HG03060 (cell line): ENCODE measurements around the gene MIGA2.
"Not testable (repeated sequence)": the region's sequence is repeated elsewhere in the genome, so short reads cannot be mapped to it uniquely, and the experiment has no call there.

Source experiments
- ATAC-seq: cut with Tn5 transposase; IDR thresholded peaks from one replicate; pipeline ENCODE4 v1.9.1; 2021; ENCODE audit warnings: low read depth, moderate number of reproducible peaks; ENCODE audit not compliant: unreplicated experiment

The MIGA2 gene

DNA sequence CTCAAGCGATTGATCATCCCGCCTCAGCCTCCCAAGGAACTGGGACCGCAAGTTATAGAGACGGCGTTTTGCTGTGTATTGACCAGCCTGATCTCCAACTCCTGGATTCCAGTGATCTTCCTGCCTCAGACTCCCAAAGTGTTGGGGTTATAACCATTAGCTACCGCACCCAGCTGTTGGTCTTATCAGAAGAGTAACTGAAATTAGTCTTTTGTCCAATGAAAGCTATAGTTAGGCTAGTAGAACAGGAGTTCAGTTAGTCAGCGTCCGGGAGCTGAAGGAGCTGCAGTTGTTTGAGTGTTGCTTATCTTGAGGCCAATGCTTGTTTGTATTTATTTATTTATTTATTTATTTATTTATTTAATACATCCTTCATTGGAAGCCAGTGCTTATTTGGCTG is 3.2 kb upstream of the MIGA2 start:
- no peak for ATAC-seq

DNA sequence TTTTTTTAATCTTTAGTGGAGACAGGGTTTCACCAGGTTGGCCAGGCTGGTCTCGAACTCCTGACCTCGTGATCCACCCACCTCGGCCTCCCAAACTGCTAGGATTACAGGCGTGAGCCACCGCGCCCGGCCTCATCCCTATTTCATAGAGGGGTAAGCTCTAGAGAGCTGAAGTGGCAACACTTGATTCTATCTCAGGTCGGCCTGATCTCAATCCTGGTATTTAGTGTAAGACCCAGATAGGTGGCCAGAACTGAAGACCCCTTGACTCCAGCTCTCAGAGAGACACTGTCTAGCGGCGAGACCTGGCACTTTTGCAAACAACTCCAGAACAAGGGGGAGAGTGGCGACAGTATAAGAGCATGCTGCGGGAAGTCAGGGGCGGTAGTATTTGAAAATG is 588 bp upstream of the MIGA2 start:
- not testable (repeated sequence) for ATAC-seq

GRCh38 chr9:129036923-129037766 is 719 bp downstream of the MIGA2 start:
- no peak for ATAC-seq

- no peak for ATAC-seq
These were observed 1.3 kb downstream of the MIGA2 start for GRCh38 chr9:129037767-129038098.

DNA sequence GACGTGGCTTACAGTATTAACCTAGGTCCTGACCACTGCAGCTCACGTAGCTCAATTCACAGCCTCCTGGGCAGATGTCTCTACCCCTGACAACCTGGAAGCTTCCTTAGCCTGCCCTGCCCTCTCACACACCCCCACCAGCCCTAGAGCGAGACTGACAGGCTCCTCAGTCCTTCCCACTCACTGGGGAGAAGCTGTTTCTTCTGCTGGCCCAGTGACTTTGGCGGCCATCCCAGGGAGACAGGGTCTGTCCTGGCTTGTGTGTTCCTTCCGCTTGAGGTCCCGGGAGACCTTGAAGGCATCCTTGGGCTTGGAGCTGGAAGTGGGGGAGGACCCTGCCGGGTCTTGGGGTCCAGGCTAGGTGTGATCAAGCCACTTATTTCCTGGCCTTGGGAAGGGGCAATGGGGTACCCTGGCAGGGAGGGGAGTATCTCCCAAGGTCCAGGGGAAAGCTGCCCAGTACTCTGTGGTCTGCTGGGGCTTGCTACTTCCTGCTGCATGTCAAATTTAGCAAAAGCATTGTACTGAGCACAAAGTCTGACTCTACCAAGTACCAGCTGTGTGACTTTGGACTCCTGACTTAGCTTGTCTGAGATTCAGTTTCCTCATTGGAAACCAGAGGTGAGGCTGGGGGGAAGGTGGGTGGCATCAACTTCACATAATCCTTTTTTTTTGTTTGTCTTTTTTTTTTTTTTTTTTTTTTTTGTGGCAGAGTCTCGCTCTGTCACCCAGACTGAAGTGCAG is 1.9 kb downstream of the MIGA2 start:
- no peak for ATAC-seq

GRCh38 chr9:129040113-129040643 is 3.8 kb downstream of the MIGA2 start:
- ATAC-seq, result no peak

DNA sequence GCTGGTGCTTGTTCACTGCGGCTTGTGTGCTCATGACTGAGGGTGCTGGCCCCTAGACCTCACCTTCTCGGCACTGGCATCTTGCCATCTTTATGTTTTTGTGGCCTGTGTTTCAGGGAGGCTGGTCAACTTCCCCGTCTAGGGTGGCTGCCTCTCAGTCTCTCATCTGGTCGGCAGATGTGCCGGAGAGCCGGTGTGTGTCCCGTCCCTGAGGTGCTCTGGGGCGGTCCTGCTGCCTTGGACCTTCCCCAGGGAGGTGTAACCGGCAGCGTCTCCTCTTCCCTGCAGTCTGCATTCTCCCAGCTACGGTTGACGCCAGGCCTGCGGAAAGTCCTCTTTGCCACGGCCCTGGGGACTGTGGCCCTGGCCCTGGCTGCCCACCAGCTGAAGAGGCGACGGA is 5.6 kb downstream of the MIGA2 start:
- ATAC-seq, result no peak

DNA sequence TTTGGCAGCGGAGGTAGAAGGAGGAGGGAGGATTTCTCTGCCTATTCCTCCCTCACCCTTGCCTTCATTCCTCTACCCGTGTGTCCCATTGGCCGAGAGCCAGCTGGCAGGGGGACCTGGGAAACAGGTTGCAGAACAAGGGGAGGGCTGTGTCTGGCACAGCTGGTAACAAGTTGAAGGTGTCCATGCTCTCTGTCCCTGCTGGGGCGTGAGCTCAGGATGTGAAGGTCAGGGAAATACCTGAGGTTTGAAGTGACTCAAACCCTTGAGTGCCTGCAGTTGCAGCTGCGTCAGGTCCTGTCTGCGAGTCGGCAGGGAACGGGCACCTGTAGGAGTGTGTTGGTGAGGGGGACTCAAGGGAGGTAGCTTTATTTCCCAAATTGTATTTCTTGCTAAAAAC is 16.2 kb downstream of the MIGA2 start:
- no peak for ATAC-seq

- no peak for ATAC-seq
These were observed 16.6 kb downstream of the MIGA2 start for GRCh38 chr9:129053020-129053419.

- no peak for ATAC-seq
These were observed 17.9 kb downstream of the MIGA2 start for GRCh38 chr9:129054163-129054851.

DNA sequence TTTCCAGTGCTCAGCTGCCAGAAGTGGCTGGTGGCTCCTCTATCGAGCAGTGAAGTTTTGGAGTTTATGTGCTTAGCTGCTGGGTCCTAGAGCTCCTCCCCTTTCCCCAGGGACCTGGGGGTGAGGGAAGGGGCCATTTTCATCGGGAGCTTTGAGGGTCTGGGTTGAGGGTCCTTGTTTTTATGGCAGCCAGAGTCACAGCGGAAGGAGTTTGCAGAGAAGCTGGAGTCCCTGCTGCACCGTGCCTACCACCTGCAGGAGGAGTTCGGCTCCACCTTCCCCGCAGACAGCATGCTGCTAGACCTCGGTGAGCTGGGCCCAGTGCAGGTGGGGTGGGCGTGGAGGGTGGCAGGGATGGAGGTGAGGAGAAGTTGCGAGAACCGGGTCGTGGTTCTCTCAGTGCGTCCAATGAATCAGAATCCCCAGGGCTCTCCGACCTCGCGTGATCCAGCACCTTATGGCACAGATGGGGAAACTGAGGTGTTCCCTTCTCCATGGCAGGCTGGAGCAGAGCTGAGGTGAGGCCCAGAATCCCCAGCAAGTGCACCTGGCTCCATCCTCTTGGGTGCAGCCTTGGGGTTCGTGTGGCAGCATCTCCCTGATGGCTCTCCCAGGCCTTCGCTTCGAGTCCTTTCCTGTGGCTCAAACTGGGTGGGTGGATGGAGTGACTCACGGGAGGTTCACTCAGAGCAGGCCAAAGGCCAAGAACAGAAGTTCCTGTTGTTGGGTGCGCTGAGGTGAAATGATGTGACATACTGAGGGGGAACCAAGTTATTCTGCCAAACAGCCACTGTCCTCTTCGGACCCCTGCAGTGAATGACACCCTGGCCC is 22.8 kb downstream of the MIGA2 start:
- no peak for ATAC-seq

- no peak for ATAC-seq
These were observed 23.7 kb downstream of the MIGA2 start for GRCh38 chr9:129059796-129060785.

DNA sequence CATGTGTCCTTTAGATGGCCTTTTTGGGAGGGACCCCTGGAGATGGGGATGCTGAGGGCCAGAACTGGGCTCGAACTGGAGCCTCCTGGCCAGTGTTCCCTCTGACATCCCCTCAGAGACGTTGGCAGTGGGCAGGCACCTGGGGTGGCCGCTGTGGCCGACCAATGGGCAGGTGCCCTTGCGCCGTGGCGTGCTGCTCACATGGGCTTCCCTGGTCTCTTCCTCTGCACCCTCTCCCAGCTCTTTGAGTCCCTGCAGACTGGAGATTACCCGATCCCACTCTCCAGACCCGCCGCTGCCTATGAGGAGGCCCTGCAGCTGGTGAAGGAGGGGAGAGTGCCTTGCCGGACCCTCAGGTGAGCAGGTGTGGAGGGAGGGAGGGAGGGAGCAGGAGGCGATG is 24.6 kb downstream of the MIGA2 start:
- no peak for ATAC-seq

GRCh38 chr9:129063061-129063460 is 26.6 kb downstream of the MIGA2 start:
- ATAC-seq, result no peak

GRCh38 chr9:129064499-129064908 is 28.1 kb downstream of the MIGA2 start:
- ATAC-seq, result no peak

- ATAC-seq, result no peak
These were observed 31.7 kb downstream of the MIGA2 start for GRCh38 chr9:129068110-129068509.

DNA sequence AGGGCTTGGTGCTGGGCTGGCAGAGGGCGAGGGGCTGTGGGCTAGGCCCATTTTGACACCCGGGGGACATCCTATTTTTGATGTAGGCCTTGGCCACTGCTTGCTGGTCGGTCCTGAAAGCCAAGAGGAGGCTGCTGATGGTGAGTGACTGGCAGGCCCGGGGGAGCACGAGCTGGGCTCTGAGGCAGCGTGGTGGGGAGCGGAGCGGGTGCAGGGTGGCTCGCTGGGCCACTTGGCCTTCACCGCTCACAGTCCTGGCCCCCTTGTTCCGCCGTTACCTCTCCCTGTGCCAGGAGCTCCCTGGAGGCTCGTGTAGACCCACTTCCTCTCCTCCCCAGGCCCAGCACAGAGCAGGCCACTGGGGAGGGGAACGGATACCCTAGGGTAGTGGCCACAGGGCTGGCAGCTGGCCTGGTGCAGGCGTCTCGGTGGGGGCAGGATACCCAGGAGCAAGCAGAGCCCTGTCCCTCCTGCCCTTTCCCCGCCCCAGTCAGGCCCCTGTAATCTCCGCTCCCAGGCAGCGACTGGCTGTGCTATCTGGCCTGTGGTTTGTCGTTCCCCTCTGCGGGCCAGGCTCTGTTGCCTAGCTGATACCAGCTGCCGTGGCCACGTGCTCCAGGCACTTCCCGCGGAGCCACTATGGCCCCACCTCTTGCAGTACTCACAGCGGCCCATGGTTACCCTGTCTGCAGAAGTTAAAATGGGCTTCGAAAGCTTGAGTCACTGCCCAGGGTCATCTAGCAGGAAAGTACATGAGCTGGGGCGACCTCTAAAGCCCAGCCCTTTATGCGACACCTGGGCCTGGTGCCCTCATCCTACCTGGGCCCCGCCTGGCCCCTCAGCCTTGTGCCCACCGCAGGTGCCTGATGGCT is 32.8 kb downstream of the MIGA2 start:
- ATAC-seq, result no peak
